Ectodermal cell (in vitro differentiated cells): ENCODE results near the gene OR4F15.

Experiments
- H3K27ac ChIP-seq: 2 replicates; pipeline ENCODE4 v1.7.0; 2013; ENCODE audit warnings: mild to moderate bottlenecking, low read depth, low read length; ENCODE audit not compliant: insufficient read depth, poor library complexity, severe bottlenecking
- H3K27me3 ChIP-seq: 2 replicates; pipeline ENCODE4 v1.7.0; 2013; ENCODE audit warnings: mild to moderate bottlenecking, low read length; ENCODE audit not compliant: insufficient read depth, control insufficient read depth, poor library complexity, severe bottlenecking
- H3K36me3 ChIP-seq: one replicate; pipeline ENCODE4 v1.7.0; 2013; ENCODE audit warnings: low read length; ENCODE audit not compliant: control insufficient read depth, insufficient read depth
- H3K4me1 ChIP-seq: one replicate; pipeline ENCODE4 v1.7.0; 2013; ENCODE audit warnings: low read length; ENCODE audit not compliant: control insufficient read depth, insufficient read depth
- H3K4me3 ChIP-seq: 2 replicates; pipeline ENCODE4 v1.7.0; 2013; ENCODE audit warnings: low read depth, low read length, control low read depth; ENCODE audit not compliant: insufficient read depth
- H3K9me3 ChIP-seq: 2 replicates; pipeline ENCODE4 v1.7.0; 2013; ENCODE audit warnings: mild to moderate bottlenecking, low read length, moderate library complexity; ENCODE audit not compliant: control insufficient read depth
- WGBS, 2 experiments: methylation state at CpG; one replicate each; pipeline ENCODE4 v1.1.7; 2013; ENCODE audit warnings: missing lambda C conversion rate in 2 of 2; 5-methylcytosine and 5-hydroxymethylcytosine counted together

Gene OR4F15

DNA sequence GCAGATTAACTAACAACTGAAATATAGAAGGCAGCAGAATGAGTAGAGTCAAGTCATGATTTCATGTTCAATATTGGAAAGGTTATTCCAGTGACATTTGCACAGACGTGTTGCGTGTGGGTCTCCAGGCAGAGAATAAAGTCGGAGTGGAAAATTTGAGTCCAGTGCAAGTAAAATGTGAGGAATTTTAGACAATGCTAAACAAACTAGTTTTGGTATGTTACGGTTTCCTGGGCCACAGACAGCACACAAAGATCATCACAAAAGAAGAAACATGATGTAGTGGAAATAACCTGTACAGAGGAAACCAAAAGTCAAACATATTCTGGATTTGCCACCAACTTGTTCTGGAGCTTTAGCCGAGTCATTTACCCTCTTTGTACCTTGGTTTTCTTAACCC lies 8.3 kb upstream of the OR4F15 start:
- Histone ChIP-seq H3K4me3 (no peak overlapping the region), H3K36me3 (no peaks in the 10 kb centered on the region), H3K4me1 (no peaks in the 10 kb centered on the region), H3K27me3 (peaks cover 4% of the 10 kb centered on the region), H3K9me3 (no peaks in the 10 kb centered on the region), H3K27ac (no peak overlapping the region)
- WGBS, 2 experiments: 90 to 91% methylated on average over 5 of the region's 5 CpGs

DNA sequence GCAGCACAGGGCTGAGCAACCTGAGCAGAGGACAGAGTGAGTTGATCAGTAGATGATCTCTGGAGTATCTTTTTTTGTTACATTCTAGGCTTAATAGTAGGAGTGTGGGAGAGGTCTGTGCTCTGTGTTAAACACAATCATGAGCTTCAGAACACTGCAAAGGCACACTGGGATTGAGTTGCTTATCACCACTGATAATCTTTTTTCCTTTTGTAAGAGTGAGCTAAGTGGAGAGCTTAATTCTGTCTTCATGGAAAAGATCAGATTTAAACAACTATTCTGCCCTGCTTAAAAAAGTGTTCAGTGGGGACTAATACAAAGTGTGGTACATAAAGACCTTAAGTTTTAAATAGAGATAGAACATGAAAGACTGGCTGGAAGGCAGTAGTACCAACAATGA lies 7.6 kb upstream of the OR4F15 start:
- Histone ChIP-seq H3K9me3 (no peaks in the 10 kb centered on the region), H3K27me3 (peaks cover 4% of the 10 kb centered on the region), H3K4me3 (no peak overlapping the region), H3K27ac (no peak overlapping the region), H3K36me3 (no peaks in the 10 kb centered on the region), H3K4me1 (no peaks in the 10 kb centered on the region)

DNA sequence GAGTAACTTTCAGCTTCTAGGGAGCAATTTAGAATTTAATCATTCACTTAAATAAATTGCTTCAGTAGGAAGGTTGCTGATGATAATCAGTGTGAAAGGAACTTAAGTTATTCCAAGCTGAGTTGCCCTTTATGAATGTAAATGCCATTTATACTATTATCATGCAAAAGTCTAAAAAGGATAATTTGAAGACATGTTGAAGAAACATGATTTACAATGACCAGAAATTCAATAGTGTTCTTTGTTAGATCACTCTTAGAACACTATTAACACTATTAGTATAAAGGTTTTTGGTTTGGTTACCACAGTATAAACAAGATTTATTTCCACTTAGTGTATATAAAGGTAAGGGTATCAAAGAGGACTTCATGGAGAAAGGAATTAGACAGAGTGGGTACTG lies 7.1 kb upstream of the OR4F15 start:
- H3K4me3 ChIP-seq: no peak overlapping the region
- H3K27ac ChIP-seq: no peak overlapping the region
- no peaks in the 10 kb centered on the region for H3K4me1 ChIP-seq
- no peaks in the 10 kb centered on the region for H3K9me3 ChIP-seq
- peaks cover 4% of the 10 kb centered on the region for H3K27me3 ChIP-seq
- H3K36me3 ChIP-seq: no peaks in the 10 kb centered on the region

DNA sequence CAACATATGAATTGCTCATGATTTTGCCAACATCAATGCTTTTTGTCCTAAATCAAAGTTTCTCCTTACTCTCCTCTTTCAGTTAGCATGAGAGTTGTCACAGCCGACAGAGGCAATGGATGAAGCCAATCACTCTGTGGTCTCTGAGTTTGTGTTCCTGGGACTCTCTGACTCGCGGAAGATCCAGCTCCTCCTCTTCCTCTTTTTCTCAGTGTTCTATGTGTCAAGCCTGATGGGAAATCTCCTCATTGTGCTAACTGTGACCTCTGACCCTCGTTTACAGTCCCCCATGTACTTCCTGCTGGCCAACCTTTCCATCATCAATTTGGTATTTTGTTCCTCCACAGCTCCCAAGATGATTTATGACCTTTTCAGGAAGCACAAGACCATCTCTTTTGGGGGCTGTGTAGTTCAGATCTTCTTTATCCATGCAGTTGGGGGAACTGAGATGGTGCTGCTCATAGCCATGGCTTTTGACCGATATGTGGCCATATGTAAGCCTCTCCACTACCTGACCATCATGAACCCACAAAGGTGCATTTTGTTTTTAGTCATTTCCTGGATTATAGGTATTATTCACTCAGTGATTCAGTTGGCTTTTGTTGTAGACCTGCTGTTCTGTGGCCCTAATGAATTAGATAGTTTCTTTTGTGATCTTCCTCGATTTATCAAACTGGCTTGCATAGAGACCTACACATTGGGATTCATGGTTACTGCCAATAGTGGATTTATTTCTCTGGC lies 6.2 kb upstream of the OR4F15 start:
- no peaks in the 10 kb centered on the region for H3K4me1 ChIP-seq
- H3K36me3 ChIP-seq: no peaks in the 10 kb centered on the region
- H3K4me3 ChIP-seq: no peak overlapping the region
- WGBS, 2 experiments: 85 to 88% methylated on average over 6 of the region's 6 CpGs
- H3K27me3 ChIP-seq: peaks cover 4% of the 10 kb centered on the region
- H3K27ac ChIP-seq: no peak overlapping the region
- H3K9me3 ChIP-seq: no peaks in the 10 kb centered on the region

DNA sequence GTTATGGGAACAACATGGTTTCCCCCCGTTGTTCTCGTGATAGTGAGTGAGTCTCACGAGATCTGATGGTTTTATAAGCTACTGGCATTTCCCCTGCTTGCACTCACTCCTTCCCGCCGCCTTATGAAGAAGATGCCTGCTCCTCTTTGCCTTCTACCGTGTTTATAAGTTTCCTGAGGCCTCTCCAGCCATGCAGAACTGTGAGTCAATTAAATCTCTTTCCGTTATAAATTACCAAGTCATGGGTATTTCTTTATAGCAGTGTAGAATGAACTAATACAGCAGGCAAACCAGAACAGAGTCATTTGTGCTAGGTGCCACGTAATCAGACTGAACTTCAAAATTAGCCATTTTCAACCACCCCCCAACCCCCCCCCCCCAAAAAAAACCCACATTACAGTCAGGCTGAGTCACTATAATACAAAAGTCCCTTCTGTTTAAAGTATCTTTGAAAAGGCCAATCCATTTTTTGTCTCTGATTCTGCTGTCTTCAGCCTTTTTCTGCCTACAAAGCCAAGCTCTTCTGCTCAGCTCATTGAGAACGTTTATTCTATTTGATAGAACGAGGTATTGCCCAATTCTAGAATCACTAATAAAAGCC lies 4.6 kb upstream of the OR4F15 start:
- H3K9me3 ChIP-seq: no peaks in the 10 kb centered on the region
- no peaks in the 10 kb centered on the region for H3K4me1 ChIP-seq
- H3K27ac ChIP-seq: no peak overlapping the region
- 83 to 91% methylated on average over 10 of the region's 10 CpGs for WGBS, 2 experiments
- no peak overlapping the region for H3K4me3 ChIP-seq
- peaks cover 4% of the 10 kb centered on the region for H3K27me3 ChIP-seq
- H3K36me3 ChIP-seq: no peaks in the 10 kb centered on the region

DNA sequence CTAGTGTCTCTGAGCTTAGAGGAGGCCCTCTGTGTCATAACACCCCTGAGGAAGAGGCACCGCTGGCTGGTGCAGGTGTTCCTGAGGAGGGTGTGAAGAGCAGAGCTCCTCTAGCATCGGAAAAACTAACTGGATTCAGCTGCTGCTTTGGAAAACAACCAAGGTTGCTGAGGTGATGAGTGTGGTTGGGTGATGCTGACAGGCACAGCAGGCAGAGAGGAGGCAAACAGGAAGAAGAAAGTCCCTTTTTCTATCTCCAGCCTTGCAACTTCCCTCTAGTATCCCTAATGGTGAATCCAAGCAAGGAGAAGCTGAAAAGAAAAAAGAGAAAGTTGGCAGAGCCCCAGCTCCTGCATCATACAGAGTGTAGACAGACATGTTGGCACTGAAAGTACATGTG lies 3.8 kb upstream of the OR4F15 start:
- 72 to 75% methylated on average over 2 of the region's 2 CpGs for WGBS, 2 experiments
- no peaks in the 10 kb centered on the region for H3K4me1 ChIP-seq
- H3K36me3 ChIP-seq: no peaks in the 10 kb centered on the region
- H3K4me3 ChIP-seq: no peak overlapping the region
- no peak overlapping the region for H3K27ac ChIP-seq
- no peaks in the 10 kb centered on the region for H3K9me3 ChIP-seq
- H3K27me3 ChIP-seq: peaks cover 4% of the 10 kb centered on the region

DNA sequence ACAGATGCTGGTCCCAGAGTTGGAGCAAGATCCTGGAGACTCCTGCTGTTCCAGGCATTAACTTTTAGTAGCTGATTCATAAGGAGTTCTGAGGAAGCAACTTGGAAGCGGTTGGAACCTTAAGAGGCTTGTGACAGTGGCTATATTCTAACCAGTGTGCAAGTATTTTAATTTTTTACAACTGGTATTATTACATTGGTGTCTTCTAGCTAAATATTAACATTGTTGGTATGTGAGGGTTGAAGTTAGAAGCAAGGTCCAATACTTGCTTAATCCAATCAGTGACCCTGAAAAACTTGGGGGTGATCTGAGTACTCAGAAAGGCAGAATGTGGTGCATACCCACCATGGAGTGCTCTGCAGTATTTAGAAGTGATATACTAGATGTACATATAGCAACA lies 1.5 kb upstream of the OR4F15 start:
- Histone ChIP-seq H3K27me3 (peaks cover 4% of the 10 kb centered on the region), H3K4me3 (no peak overlapping the region), H3K36me3 (no peaks in the 10 kb centered on the region), H3K27ac (no peak overlapping the region), H3K9me3 (no peaks in the 10 kb centered on the region), H3K4me1 (no peaks in the 10 kb centered on the region)
- WGBS, 2 experiments: 80 to 100% methylated on average over 1 of the region's 1 CpG

DNA sequence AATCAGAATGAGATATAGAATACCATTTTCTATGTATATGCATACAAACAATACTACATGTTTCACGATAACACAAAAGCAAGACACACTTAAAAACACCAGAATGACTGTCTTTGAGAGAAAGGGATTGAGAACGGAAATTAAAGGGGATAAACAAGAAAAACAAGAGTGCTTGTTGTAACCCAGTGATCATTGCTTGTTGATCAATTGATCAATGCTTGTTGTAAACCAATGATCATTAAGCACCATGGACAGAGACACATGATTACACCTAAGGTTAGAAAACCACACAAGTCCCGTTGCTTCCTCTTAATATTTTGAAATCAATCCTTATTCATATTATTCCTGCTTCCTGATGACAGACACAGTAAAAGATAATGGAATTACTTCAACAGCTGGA lies 1.1 kb upstream of the OR4F15 start:
- Histone ChIP-seq H3K4me1 (no peaks in the 10 kb centered on the region), H3K36me3 (no peaks in the 10 kb centered on the region), H3K27ac (no peak overlapping the region), H3K9me3 (no peaks in the 10 kb centered on the region), H3K4me3 (no peak overlapping the region), H3K27me3 (peaks cover 4% of the 10 kb centered on the region)
- 61 to 69% methylated on average over 2 to 3 of the region's 3 CpGs for WGBS, 2 experiments

DNA sequence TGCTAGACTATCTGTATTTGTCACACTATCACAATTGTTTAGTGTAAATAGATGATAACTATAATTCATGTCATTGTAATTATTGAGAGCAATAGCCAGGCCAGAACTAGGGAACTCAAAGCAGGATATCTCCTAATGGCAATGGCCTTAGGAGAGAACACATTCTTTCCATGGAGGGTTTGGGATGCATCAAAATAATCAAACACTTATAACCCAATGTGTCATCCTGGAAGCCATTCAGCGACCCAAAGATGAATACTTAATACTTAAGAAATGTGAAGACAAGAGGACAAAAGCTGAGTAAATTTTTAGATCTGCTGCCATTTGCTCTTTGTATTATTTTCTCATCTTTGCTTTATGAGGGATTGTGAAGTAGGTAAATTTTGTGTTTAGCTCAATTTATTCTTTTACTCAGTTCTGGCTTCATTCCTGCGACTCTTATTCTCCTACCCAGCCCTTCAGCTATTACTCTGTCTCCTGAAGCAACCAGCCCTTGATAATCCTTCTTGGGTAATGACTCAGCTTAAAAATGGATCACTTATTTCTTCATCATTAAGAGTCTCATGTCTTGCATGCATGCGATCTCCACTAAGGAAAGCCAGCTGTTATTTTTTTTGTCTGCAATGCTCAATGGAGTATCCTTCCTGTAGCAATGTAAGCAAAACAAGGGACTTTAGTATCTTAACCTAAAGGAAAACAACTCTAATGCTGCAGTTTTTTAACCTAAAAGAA lies 2.0 kb downstream of the OR4F15 start:
- H3K4me1 ChIP-seq: no peaks in the 10 kb centered on the region
- WGBS, 2 experiments: 92% methylated on average over 2 to 3 of the region's 3 CpGs

DNA sequence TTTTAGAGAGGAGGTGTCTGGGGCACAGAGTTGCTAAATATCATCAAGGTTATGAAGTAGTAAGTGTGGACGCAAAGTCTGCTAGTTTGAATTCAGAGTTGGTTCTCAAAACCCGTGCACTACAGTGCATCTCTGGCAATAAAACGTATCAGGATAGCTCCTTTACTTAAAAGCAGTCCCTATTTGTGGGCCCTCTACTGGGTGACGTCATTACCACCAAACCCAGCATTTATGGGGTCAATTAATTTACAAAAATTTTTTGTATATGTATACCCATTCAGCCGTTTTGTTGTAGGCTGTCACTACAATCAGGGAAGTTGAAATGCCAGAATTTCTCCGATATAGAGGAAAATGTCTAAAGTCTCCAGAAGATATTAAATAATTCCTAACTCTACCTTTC lies 8.8 kb downstream of the OR4F15 start:
- Histone ChIP-seq H3K9me3 (no peaks in the 10 kb centered on the region), H3K4me3 (no peak overlapping the region), H3K36me3 (no peaks in the 10 kb centered on the region), H3K27ac (no peak overlapping the region), H3K4me1 (no peaks in the 10 kb centered on the region), H3K27me3 (no peaks in the 10 kb centered on the region)
- 71 to 84% methylated on average over 4 to 6 of the region's 6 CpGs for WGBS, 2 experiments

More for the DNA sequence above, 2.0 kb downstream of the OR4F15 start:
- H3K27ac ChIP-seq: no peak overlapping the region
- no peaks in the 10 kb centered on the region for H3K36me3 ChIP-seq
- no peaks in the 10 kb centered on the region for H3K9me3 ChIP-seq
- no peak overlapping the region for H3K4me3 ChIP-seq
- H3K27me3 ChIP-seq: no peaks in the 10 kb centered on the region
